ENCODE measurements around the gene MATN1. TPM values are rescaled to one million over a fixed set of nuclear protein-coding genes. Genes with fewer than 3 reads are reported as not detected.

The MATN1 gene
- total RNA-seq, 6 experiments from 2014 or later = 0.06 TPM; not detected in 5

DNA sequence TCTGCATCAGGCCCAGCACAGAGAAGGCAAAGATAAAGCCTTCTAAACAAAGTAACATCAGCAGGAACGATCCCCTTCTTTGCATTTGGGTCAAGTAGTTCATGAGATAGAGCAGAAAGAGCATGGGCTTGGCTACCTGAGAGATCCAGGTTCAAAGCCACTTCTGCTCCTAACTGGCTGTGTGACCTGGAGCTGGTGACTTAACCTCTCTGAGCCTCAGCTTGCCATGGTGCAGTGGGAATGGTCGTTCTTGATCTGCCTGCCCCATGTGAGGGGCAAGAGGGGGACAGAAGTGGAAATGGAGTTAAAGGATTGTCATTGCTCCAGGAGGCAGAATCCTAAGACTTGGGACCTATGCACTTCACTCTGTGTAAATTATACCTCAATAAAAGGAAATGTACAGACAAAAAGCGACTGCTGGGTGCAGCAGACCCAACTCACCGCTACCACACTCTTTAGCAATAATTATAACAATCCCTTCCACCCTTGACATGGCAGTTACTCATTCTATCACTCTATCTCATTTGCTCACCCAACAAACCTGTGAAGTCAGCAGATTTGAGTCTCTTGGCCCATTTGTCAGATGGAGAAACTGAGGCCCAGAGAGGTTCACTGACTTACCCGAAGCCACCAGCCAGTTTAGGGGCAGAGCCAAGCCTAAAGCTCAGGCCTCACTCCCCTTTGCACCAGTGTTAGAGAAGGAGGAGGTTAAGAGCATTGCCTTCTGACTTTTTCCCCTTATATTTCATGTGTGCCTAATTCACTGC lies 1.5 kb upstream of the MATN1 start:
- no peak overlapping the region for H3K4me3 Mint-ChIP-seq
- TF ChIP-seq, protein P1, sequence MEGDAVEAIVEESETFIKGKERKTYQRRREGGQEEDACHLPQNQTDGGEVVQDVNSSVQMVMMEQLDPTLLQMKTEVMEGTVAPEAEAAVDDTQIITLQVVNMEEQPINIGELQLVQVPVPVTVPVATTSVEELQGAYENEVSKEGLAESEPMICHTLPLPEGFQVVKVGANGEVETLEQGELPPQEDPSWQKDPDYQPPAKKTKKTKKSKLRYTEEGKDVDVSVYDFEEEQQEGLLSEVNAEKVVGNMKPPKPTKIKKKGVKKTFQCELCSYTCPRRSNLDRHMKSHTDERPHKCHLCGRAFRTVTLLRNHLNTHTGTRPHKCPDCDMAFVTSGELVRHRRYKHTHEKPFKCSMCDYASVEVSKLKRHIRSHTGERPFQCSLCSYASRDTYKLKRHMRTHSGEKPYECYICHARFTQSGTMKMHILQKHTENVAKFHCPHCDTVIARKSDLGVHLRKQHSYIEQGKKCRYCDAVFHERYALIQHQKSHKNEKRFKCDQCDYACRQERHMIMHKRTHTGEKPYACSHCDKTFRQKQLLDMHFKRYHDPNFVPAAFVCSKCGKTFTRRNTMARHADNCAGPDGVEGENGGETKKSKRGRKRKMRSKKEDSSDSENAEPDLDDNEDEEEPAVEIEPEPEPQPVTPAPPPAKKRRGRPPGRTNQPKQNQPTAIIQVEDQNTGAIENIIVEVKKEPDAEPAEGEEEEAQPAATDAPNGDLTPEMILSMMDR (IDR thresholded peaks at IDR 0.05) = no peak
- peaks cover 9% of the 10 kb centered on the region; the same call in 1 of the 2 replicates for H3K4me1 Mint-ChIP-seq (ENCODE audit: low read depth)
- H3K27me3 Mint-ChIP-seq (ENCODE audit: insufficient read depth) = peaks cover 15% of the 10 kb centered on the region
- DNase-seq = no peak
- no peak overlapping the region for H3K27ac Mint-ChIP-seq
- no peaks in the 10 kb centered on the region for H3K36me3 Mint-ChIP-seq (ENCODE audit: low read depth)
- no peaks in the 10 kb centered on the region for H3K9me3 Mint-ChIP-seq

DNA sequence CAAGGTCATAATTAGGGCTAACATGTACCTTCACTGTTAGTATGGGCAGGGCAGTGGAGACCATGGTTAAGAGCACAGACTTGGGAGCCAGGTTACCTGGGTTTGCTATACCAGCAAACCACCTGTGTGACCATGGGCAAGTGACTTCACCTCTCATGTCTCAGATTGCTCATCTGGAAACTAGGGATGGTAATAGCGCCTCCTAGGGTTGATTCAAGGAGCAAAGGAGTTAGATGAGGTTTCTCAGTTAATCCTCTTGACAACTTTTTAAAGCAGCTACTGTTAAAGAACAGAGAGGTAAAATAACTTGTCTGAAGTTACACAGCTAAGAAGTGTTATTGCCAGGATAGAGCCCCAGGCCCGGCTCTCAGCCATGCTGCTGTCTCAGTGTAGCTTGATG lies 790 bp upstream of the MATN1 start:
- DNase-seq = no peak
- no peaks in the 10 kb centered on the region for H3K36me3 Mint-ChIP-seq (ENCODE audit: low read depth)
- H3K9me3 Mint-ChIP-seq = no peaks in the 10 kb centered on the region
- peaks cover 16% of the 10 kb centered on the region for H3K27me3 Mint-ChIP-seq (ENCODE audit: insufficient read depth)
- TF ChIP-seq, protein P1 (IDR thresholded peaks at IDR 0.05) = peak; percentile 67
- H3K4me3 Mint-ChIP-seq = no peak overlapping the region
- no peak overlapping the region for H3K27ac Mint-ChIP-seq
- peaks cover 16% of the 10 kb centered on the region for H3K4me1 Mint-ChIP-seq (ENCODE audit: low read depth)

DNA sequence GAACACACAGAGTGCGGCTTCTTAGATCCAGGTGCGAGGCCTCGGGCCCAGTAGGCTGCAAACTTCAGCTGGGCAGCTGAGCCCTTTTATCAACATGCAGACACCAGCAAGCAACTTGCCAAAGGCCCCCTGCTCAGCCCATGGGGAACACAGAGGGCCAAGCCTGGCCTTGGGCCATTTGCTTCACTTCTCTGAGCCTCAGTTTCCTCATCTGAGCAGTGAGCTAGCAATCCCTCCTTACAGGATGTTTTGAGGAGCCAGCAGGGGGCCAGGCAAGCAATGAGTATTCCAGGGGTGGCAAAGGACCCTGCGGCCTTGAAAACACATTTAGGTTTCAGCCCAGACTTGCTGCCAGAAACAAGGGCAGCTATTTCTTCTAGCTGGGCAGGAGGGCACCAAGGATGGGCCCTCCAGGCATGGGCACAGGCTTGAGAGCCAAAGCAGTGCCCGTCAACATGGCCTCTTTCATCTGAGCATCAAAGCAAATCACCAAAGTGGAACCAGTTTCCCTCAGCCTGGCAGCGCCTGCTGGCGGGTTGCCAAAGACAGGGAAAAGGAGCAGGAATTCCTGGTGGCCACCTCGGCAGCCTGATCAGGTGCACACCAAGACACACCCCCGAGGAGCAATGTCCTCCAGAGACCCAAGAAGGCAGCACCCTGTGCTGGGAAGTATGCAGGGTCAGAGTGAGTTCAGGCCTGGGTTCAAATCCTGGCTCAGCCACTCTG lies 1.4 kb downstream of the MATN1 start:
- Mint-ChIP-seq H3K4me3 (no peak overlapping the region), H3K9me3 (no peaks in the 10 kb centered on the region), H3K27me3 (ENCODE audit: insufficient read depth) (peaks cover 10% of the 10 kb centered on the region), H3K4me1 (ENCODE audit: low read depth) (peaks cover 11% of the 10 kb centered on the region), H3K27ac (no peak overlapping the region), H3K36me3 (ENCODE audit: low read depth) (no peaks in the 10 kb centered on the region)
- no peak for DNase-seq
- TF ChIP-seq, protein P1 (IDR thresholded peaks at IDR 0.05) = 0 out of 2 replicates have a peak, but pooled peaks have one; percentile 11

DNA sequence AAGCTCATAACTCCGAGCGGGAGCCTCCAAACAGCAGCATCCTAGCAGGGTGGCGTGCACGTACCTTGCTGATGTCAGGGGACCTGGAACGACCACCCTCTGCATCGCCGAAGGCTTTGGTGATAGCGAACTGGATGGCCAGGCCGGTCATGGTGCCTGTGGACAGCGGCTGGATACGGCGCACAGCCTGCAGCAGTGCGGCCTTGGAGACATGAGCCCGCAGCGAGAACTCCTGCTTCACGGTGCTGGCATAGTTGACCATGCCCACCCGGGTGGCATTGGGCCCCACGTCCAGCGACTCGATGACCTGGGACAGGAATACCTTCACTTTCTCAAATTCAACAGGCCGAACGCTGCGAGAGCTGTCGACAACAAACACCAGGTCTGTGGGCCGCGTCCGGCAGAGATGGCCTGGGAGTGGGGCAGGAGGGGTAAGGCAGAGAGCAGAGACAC lies 2.0 kb downstream of the MATN1 start:
- Mint-ChIP-seq H3K36me3 (ENCODE audit: low read depth) (no peaks in the 10 kb centered on the region), H3K4me3 (no peak overlapping the region), H3K27ac (no peak overlapping the region), H3K4me1 (ENCODE audit: low read depth) (peaks cover 11% of the 10 kb centered on the region), H3K27me3 (ENCODE audit: insufficient read depth) (peaks cover 10% of the 10 kb centered on the region), H3K9me3 (peaks cover under 1% of the 10 kb centered on the region; the same call in 1 of the 2 replicates)
- TF ChIP-seq, protein P1 (IDR thresholded peaks at IDR 0.05) = no peak
- DNase-seq = no peak

DNA sequence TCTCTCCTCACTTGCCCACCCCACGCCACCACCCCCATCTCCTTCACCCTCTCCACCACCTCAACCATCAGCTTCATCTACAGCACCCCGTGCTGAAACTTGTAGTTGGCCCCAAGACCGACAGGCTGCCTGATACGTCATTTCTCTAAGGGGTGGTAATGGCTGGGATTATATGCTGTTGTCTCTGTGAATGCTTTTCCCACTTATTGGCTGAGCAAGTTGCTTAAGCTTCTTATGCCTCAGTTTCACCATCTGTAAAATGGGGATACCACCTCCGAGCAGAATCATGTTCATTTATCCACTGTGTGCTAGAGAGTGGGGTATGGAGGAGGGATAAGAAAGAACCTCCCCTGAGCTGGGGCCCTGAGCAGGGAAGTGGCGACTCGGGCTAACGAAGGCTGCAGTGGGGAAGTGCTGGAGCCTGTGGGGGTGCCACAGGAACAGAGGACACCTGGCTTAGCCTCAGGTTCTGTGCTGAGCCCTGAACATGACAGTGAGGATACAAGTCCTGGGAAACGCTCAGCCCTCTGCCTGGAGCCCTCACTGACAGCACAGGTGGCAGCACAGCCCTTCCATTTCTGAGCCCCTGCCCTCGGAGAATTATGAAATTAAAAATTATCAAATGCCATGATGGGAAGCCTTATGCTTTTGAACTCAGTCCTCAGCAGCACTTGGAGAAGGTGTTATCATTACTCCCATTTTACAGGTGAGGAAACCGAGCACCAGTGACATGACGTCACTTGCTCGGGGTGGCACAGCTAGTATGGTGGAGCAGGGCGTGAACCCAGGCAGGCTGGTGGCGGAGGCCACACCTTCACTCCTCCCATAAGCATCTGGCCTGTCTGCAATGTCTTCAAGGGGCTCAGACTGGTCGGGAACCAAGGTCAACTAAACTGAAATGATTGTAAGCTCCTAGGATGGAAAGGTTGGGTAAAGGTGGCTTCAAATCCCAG lies 2.8 kb downstream of the MATN1 start:
- H3K4me1 Mint-ChIP-seq (ENCODE audit: low read depth) = peaks cover 11% of the 10 kb centered on the region
- no peak for DNase-seq
- no peak overlapping the region for H3K27ac Mint-ChIP-seq
- TF ChIP-seq, protein P1 (IDR thresholded peaks at IDR 0.05) = no peak
- H3K4me3 Mint-ChIP-seq = no peak overlapping the region
- H3K27me3 Mint-ChIP-seq (ENCODE audit: insufficient read depth) = peaks cover 10% of the 10 kb centered on the region
- peaks cover 7% of the 10 kb centered on the region for H3K9me3 Mint-ChIP-seq
- peaks cover 2% of the 10 kb centered on the region; the same call in 1 of the 2 replicates for H3K36me3 Mint-ChIP-seq (ENCODE audit: low read depth)

Measured in HFFc6 (cell line).